Effector memory CD4-positive, alpha-beta T cell (primary cell): ENCODE results near the gene PDE1C.

Experiments
- DNase-seq, 3 donors: peaks; one replicate each; pipeline ENCODE4 v3.0.0-alpha.2; 2020
- H3K27ac ChIP-seq: 2 replicates; pipeline ENCODE4 v1.7.0; 2013; ENCODE audit warnings: mild to moderate bottlenecking, low read length, moderate library complexity; ENCODE audit not compliant: insufficient read depth, poor library complexity, severe bottlenecking
- H3K27me3 ChIP-seq: replicated peaks from 2 replicates; pipeline ENCODE4 v1.7.0; 2013; ENCODE audit warnings: mild to moderate bottlenecking, low read length; ENCODE audit not compliant: insufficient read depth, control insufficient read depth, poor library complexity, severe bottlenecking
- H3K36me3 ChIP-seq: 2 replicates; pipeline ENCODE4 v1.7.0; 2013; ENCODE audit warnings: mild to moderate bottlenecking, low read length, moderate library complexity; ENCODE audit not compliant: control insufficient read depth, insufficient read depth
- H3K4me1 ChIP-seq: 2 replicates; pipeline ENCODE4 v1.7.0; 2013; ENCODE audit warnings: low read length, mild to moderate bottlenecking; ENCODE audit not compliant: control insufficient read depth, insufficient read depth, poor library complexity, severe bottlenecking
- H3K4me3 ChIP-seq: 2 replicates; pipeline ENCODE4 v1.7.0; 2013; ENCODE audit warnings: low read length, low read depth, mild to moderate bottlenecking; ENCODE audit not compliant: insufficient read depth, poor library complexity, severe bottlenecking
- H3K9me3 ChIP-seq: 2 replicates; pipeline ENCODE4 v1.7.0; 2013; ENCODE audit warnings: mild to moderate bottlenecking, low read length, moderate library complexity; ENCODE audit not compliant: control insufficient read depth

Gene PDE1C

DNA sequence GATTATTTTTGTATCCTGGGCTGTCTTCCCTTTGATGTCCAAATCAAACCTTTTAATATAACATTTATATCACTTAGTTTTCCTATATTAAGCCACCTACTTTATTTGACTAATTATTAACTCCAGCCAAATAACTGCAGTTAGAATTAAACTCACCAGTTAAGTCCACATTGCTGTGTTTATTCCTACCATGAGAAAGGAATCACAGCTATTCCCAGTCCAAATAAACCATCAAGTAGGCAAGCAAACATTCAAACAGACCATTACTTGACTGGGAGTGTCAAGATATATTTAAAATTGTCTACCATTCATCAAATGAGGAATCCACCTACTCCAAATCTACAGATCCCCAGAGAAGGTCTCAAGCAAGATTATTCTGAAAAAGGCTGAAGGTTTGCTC lies 22.4 kb downstream of the PDE1C start:
- no peaks in the 10 kb centered on the region for H3K27me3 ChIP-seq
- no peak for DNase-seq
- peaks cover 3% of the 10 kb centered on the region for H3K9me3 ChIP-seq
- H3K27ac ChIP-seq: no peak overlapping the region
- H3K4me3 ChIP-seq: no peak overlapping the region
- no peaks in the 10 kb centered on the region for H3K36me3 ChIP-seq
- no peaks in the 10 kb centered on the region for H3K4me1 ChIP-seq

DNA sequence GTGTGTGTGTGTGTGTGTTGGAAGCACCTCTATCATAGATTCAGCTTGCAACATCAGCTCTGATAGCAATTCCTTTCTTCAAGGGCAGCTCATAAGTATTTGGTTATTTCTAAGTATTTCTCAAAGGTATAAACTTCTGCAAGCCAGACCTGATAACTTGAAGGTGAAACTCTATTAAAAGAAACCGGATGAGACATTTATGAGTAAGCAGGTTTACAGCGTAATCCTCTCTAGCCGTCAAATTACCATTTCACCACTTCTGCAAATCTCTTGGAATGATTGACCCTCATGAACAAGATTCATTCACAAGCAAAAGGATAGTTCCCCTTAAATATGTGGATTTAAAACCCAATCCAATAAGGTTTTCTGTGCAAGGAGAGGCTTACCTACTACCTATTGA lies 23.1 kb downstream of the PDE1C start:
- Histone ChIP-seq H3K27me3 (no peaks in the 10 kb centered on the region), H3K4me1 (no peaks in the 10 kb centered on the region), H3K36me3 (no peaks in the 10 kb centered on the region), H3K9me3 (peaks cover 3% of the 10 kb centered on the region), H3K27ac (no peak overlapping the region), H3K4me3 (no peak overlapping the region)
- DNase-seq: no peak

DNA sequence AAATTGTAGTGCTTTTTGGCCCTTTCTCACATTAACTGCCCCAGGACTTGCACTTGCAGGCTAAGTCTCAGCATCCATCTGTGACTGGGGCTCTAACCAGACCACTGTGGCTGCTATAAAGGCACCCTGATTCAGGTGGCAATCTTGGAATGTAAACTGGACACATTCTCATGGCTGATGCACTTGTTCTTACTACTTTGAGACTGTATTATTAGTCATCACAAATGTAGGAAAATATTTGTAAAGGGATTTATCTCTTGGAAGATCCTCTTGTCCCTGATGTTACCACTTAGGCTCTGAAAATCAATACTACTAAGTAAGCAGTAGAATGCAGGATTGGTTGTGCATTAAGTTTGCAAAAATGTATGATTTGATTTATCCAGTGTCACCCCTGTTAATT lies 25.0 kb downstream of the PDE1C start:
- no peak overlapping the region for H3K27ac ChIP-seq
- H3K27me3 ChIP-seq: no peaks in the 10 kb centered on the region
- peaks cover 3% of the 10 kb centered on the region for H3K9me3 ChIP-seq
- H3K4me1 ChIP-seq: no peaks in the 10 kb centered on the region
- DNase-seq: no peak
- no peak overlapping the region for H3K4me3 ChIP-seq
- no peaks in the 10 kb centered on the region for H3K36me3 ChIP-seq

DNA sequence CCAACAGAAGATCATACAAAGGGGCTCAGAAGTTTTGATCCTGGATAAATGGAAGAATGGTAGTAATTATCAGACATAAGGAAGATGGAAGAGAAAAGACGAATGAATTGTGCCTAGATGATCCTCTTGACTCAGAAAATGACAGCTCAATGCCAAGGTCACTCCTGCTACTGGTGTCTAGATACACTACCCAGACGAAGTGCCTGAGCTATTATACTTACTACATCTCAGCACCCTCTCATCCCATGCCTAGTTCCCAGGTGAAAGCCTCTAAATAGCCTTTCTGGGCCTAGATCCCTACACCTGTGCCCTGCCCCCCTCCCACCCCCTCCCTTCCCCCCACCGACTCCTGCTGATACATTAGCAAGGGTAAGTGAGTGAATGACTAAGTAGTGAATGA lies 25.5 kb downstream of the PDE1C start:
- DNase-seq: no peak
- H3K9me3 ChIP-seq: peaks cover 3% of the 10 kb centered on the region
- no peaks in the 10 kb centered on the region for H3K36me3 ChIP-seq

DNA sequence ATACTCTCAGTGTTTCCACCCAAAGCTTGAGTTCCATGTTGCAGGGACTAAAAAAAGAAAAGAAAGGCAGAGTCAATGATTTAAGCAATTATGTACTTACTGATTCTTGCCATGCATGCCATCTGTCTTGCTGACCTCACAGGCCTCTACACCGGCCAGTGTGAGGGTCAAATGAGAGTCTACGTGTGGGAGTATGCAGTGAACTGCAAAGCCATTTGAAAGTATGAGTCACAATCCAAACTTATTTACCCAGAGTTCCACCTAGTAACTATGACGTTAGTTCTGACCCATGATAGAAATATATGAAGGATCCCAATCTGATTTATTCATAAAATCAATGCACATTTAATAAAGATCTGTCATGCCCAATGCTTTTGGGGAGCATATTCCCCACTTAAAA lies 26.5 kb downstream of the PDE1C start:
- no peak for DNase-seq
- H3K27me3 ChIP-seq: no peaks in the 10 kb centered on the region
- no peak overlapping the region for H3K27ac ChIP-seq
- H3K4me3 ChIP-seq: no peak overlapping the region
- peaks cover 3% of the 10 kb centered on the region for H3K9me3 ChIP-seq
- no peaks in the 10 kb centered on the region for H3K36me3 ChIP-seq
- H3K4me1 ChIP-seq: no peaks in the 10 kb centered on the region

More for the DNA sequence above, 25.5 kb downstream of the PDE1C start:
- H3K27ac ChIP-seq: no peak overlapping the region
- no peak overlapping the region for H3K4me3 ChIP-seq
- H3K4me1 ChIP-seq: no peaks in the 10 kb centered on the region
- no peaks in the 10 kb centered on the region for H3K27me3 ChIP-seq

DNA sequence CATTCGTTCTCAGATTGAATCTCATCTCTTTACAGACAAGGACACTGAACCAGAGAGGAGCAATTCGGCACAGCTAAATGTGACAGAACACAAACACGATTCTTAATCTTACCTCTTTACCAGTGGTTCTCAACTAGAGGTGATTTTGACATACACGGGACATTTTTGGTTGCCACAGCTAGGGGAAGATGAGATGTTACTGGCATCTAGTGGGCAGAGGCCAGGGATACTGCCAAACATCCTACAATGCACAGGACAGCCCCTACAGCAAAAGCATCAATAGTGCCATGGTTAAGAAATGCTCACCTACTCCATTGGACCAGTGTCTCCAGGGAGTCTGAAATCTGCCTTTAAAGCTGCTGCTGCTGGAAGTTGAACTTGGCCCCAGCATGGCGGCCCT lies 27.3 kb downstream of the PDE1C start:
- Histone ChIP-seq H3K4me3 (no peak overlapping the region), H3K4me1 (no peaks in the 10 kb centered on the region)
- DNase-seq: no peak

DNA sequence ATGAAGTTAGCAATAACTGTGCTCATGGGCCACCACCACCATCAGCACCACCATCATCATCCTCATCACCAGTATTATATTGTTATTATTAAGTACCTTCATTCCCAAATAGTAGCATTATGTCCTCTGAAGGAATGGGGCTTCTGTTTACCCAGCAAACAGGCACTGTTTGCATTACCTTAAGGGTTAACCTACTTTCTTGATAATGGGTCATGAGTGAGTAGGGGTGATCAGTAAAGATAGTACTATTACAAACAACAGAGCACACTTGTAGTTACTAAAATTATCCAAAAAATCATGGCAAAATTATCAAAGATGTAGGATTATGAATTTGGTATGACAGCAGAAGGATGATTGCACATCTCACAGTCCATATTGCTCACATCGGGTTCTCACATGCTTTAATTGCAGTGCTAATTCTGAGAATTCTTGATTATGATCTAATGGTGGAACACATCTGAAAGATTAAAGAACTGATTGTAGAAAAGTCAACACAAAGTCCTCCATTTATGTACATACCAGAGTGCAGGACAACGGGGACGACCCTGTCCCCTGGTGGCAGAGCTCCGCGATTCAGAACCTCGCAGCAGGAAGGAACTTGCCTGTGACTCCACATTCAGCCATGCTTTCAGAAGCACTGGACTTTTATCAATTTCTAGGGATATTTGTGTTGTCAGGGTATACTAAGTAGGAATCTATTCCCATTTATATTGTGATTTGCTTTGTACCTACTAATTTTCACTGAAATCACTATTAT lies 31.0 kb downstream of the PDE1C start:
- no peaks in the 10 kb centered on the region for H3K27me3 ChIP-seq

More for the DNA sequence above, 27.3 kb downstream of the PDE1C start:
- H3K36me3 ChIP-seq: no peaks in the 10 kb centered on the region
- H3K9me3 ChIP-seq: peaks cover 3% of the 10 kb centered on the region
- no peaks in the 10 kb centered on the region for H3K27me3 ChIP-seq
- no peak overlapping the region for H3K27ac ChIP-seq

DNA sequence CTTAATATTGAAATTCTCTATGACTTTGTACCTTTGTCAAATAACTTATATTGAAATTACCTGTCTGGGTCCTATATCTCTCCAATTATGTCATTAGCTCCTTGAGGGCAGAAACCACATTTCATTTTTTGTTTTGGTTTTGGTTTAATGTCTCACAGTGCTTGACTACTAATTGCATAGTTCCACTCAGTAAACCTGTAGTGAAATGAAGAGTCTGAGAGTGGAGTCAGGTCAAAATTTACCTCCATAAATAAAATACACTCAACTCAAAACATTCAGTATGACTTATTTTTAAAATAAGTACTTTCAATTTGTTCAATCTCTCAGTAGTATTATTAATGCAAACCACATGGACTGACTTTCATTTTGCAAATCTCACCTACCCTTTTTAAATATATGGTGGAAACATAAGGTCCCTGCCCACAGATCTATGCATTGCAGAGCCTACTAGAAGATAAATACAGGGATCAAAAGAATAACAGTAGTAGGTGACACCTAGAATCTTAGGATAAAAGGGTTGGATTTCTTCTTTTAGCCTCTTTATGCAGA lies 32.5 kb downstream of the PDE1C start:
- Histone ChIP-seq H3K27ac (no peak overlapping the region), H3K36me3 (no peaks in the 10 kb centered on the region), H3K9me3 (no peaks in the 10 kb centered on the region), H3K27me3 (no peaks in the 10 kb centered on the region), H3K4me1 (no peaks in the 10 kb centered on the region), H3K4me3 (no peak overlapping the region)
- DNase-seq: no peak

More for the DNA sequence above, 31.0 kb downstream of the PDE1C start:
- H3K9me3 ChIP-seq: peaks cover 3% of the 10 kb centered on the region
- H3K4me3 ChIP-seq: no peak overlapping the region
- H3K4me1 ChIP-seq: no peaks in the 10 kb centered on the region
- H3K36me3 ChIP-seq: no peaks in the 10 kb centered on the region
- H3K27ac ChIP-seq: no peak overlapping the region
- DNase-seq: no peak

DNA sequence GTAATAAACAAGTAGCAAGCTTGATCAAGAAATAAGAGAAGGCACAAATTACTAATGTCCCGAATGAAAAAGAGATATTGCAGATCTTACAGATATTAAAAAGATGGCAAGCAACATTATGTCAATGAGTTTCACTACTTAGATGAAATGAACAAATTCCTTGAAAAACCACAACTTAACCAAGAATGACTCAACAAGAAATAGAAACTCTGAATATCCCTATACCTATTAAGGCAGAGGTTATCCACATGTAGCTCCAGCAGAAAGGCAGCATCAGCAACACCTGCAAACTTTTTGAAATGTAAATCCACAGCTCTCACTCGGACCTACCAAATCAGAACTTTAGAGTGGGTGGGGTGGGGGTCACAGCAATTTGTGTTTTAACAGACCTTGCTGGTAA lies 33.6 kb downstream of the PDE1C start:
- H3K27ac ChIP-seq: no peak overlapping the region
- DNase-seq: no peak
- no peak overlapping the region for H3K4me3 ChIP-seq
- H3K4me1 ChIP-seq: no peaks in the 10 kb centered on the region
- H3K27me3 ChIP-seq: no peaks in the 10 kb centered on the region
- H3K36me3 ChIP-seq: no peaks in the 10 kb centered on the region
- H3K9me3 ChIP-seq: no peaks in the 10 kb centered on the region

DNA sequence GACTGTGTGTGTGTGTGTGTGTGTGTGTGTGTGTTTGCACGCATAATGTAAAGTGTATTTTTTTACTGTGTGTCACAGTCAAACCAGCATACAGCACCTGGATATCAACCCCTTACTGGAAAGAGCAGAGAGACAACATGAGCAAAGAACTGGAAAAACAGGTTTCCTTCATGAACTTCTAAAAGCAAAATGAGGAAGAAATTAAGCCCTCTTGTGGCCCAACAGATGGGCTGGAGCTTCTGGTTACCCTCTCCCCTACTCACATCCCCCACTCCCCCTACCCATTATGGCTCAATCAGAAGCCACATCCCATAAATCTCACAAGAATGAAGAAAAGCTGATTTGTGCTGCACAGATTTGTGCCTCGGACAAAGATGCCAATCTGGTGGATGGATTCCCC lies 36.2 kb downstream of the PDE1C start:
- Histone ChIP-seq H3K4me3 (no peak overlapping the region), H3K9me3 (no peaks in the 10 kb centered on the region), H3K27ac (no peak overlapping the region), H3K4me1 (no peaks in the 10 kb centered on the region), H3K27me3 (no peaks in the 10 kb centered on the region), H3K36me3 (no peaks in the 10 kb centered on the region)
- DNase-seq: no peak
